Esophagus muscularis mucosa (tissue), 3 donors: ENCODE measurements around the gene PRKAG2.

Experiments
- CTCF ChIP-seq, 3 experiments: fragments of 200-600 bp in 2 of 3; fragments of 450-650 bp in 1 of 3; sonication (generic) in 2 of 3; IDR thresholded peaks; one replicate each; pipeline ENCODE4 v1.5.1; 2017 to 2019; ENCODE audit warnings: antibody characterized with exemption in 3 of 3, mild to moderate bottlenecking in 2 of 3, moderate library complexity in 1 of 3
- POLR2A ChIP-seq: fragments of 450-650 bp; IDR thresholded peaks from one replicate; pipeline ENCODE4 v1.6.1; 2017; ENCODE audit warnings: antibody characterized with exemption, moderate library complexity, mild to moderate bottlenecking, low read depth

- TF ChIP-seq POLR2A (no peak), CTCF (IDR thresholded peaks at IDR 0.05) (no peak)
These were observed 297.3 kb downstream of the PRKAG2 start for GRCh38 chr7:151579644-151580043.
